AG09319 (cell line): ENCODE data around the gene PIGU.
"Not testable (repeated sequence)": the region's sequence is repeated elsewhere in the genome, so short reads cannot be mapped to it uniquely, and the experiment has no call there.

Source experiments
- DNase-seq: peaks from one replicate; pipeline ENCODE4 v3.0.0-alpha.2; 2010; ENCODE audit warnings: low read depth; ENCODE audit errors: extremely low read depth
- TF ChIP-seq, protein P1 (sequence below): IDR thresholded peaks from 2 replicates; pipeline ENCODE4 v1.5.1; 2011; ENCODE audit warnings: low read depth, mild to moderate bottlenecking, inconsistent platforms, low read length, moderate library complexity

The PIGU gene

DNA sequence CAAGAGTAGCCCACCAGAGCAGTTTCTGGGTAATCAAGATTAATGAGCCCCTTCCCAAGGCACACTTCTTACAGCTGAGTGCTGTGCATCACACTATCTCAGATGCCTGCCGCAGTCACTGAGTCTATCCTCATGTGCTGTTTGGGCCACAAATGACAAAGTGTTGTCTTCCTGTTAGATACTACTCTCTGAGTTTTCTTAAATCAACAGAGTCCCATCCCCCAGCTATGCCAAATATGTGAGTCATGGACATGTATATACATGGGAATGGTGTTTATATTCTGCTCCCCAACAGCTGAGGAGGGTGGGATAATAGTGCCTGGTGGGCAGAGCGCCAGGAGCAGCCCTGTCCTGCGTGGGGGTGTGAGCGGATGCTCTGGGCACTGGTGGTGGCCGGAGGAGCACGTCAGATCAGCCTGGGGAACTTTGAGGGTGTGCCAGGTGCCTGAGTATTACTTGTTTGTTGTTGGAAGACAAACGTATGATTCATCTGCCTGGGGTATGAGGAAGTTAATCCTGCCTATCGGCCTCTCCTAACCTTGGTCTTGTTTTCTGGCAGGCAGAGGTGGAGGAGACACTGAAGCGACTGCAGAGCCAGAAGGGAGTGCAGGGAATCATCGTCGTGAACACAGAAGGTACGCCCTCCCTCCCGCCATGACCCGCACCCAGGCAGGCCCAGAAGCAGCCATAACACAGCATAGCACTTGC, 151.0 kb downstream of the PIGU start:
- TF ChIP-seq, protein P1, sequence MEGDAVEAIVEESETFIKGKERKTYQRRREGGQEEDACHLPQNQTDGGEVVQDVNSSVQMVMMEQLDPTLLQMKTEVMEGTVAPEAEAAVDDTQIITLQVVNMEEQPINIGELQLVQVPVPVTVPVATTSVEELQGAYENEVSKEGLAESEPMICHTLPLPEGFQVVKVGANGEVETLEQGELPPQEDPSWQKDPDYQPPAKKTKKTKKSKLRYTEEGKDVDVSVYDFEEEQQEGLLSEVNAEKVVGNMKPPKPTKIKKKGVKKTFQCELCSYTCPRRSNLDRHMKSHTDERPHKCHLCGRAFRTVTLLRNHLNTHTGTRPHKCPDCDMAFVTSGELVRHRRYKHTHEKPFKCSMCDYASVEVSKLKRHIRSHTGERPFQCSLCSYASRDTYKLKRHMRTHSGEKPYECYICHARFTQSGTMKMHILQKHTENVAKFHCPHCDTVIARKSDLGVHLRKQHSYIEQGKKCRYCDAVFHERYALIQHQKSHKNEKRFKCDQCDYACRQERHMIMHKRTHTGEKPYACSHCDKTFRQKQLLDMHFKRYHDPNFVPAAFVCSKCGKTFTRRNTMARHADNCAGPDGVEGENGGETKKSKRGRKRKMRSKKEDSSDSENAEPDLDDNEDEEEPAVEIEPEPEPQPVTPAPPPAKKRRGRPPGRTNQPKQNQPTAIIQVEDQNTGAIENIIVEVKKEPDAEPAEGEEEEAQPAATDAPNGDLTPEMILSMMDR = no peak
- DNase-seq = peak; percentile 98

DNA sequence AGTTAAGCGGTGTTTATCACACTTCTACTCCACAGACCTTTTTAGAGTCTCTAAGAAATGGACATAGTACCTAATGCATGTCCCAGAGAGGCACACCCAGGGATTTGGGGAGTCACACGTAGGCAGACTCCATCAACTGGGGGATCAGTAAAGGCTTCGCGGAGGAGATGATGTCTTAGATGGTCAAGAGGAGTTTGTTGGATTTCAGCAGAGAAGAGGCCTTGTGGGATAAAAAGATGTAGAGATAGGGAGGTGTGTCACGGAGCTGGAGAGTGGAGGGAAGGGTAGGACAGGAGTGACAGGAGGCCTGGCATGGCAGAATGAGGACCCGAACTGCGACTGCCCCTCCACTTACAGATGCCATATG, 151.6 kb downstream of the PIGU start:
- no peak for DNase-seq
- TF ChIP-seq, protein P1 = no peak

DNA sequence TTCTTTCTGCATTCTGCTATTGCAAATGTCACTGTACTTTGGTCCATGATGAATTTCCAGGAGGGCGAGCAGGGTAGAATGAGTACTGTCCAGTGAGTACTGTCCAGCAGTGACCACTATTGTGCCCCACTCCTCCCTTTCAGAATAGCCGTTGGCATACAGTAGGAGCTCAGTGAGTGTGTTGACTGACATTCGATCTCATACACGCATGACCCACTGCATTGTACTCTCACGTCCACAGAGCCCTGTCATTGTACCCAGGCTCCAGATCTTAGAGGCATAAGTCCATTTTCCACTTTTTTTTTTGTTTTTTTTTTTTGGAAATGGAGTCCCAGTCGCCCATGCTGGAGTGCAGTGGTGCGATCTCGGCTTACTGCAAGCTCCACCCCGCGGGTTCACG, 152.5 kb downstream of the PIGU start:
- no peak for DNase-seq
- TF ChIP-seq, protein P1 = no peak

DNA sequence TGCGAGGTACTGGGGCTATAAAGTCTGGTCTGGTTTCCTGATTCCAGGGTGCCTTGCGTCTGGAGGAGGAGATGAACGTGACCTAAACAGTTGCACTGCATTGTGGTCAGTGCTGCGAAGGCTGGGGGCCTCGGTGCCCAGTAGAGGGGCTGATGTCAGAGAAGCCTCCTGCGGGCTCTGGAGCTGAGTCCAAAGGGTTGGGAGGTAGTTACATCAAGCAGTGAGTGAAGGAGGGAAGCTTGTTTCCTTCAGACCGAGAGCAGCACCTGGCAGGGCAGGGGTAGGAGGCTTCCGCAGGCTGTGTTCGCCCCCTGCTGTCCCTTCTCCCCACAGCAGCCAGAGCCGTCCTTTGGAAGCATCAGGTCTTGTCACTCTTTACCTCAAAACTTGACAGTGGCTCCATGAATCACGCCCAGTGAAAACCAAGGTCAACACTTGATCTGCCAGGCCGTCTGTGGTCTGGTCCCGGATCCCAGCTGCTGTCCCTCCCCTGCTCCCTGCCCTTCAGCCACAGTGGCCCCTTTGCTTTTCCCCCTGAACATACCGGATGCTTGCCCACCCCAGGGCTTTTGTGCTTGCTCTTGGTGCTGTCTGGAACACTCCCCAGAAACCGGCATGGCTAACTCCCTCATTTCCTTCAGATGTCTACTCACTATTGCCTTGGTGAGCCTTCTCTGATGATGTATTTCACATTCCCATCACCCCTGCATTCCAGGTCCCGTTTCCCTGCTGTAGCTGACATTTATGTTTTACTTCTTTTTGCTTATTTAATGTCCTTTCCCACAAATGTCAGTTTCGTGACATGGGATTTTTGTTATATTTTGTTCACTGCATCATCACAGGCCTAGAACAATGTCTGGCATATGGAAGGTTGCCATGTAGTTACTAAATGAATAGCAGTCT, 153.7 kb downstream of the PIGU start:
- DNase-seq = peak; percentile 62
- TF ChIP-seq, protein P1 = peak; percentile 56

DNA sequence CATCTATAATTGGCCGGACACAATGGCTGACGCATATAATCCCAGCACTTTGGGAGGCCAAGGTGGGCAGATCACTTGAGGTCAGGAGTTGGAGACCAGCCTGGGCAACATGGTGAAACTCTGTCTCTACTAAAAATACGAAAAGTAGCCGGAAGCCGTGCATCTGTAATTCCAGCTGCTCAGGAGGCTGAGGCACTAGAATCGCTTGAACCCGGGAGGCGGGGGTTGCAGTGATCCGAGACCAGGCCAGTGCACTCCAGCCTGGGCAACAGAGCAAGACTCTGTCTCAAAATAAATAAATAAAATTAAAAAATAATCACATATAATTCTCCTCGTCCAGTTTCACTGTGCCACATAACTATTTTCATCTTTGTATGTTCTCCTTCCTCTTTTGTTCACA, 157.1 kb downstream of the PIGU start:
- not testable (repeated sequence) for DNase-seq

DNA sequence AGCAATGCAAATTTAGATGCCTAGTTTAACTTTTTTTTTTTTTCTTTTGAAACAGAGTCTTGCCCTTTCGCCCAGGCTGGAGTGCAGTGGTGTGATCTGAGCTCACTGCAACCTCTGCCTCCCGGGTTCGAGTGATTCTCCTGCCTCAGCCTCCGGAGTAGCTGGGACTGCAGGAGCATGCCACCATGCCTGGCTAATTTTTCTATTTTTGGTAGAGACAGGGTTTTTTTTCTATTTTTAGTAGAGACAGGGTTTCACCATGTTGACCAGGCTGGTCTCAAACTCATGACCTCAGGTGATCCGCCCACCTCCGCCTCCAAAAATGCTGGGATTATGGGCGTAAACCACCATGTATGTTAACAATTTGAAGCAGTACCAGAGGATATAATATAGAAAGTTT, 158.0 kb downstream of the PIGU start:
- not testable (repeated sequence) for DNase-seq

DNA sequence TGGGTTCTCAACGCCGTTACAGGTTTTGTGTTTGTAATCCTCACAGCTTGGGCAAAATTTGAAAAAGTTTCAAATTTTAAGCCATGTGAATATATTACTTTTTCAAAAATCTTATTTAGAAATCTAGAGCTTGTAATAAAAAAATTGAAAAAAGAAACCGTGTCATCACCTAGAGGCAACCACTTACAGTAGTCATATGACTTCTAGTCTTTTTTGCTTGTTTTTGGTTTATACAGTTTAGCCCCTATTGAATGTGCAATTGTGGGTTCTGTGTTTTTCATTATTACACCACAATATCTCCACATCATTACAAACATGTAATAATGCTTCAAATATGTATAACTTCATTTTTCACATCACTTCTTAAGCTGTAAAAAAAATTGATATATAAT, 159.8 kb downstream of the PIGU start:
- no peak for DNase-seq
- TF ChIP-seq, protein P1 = no peak

DNA sequence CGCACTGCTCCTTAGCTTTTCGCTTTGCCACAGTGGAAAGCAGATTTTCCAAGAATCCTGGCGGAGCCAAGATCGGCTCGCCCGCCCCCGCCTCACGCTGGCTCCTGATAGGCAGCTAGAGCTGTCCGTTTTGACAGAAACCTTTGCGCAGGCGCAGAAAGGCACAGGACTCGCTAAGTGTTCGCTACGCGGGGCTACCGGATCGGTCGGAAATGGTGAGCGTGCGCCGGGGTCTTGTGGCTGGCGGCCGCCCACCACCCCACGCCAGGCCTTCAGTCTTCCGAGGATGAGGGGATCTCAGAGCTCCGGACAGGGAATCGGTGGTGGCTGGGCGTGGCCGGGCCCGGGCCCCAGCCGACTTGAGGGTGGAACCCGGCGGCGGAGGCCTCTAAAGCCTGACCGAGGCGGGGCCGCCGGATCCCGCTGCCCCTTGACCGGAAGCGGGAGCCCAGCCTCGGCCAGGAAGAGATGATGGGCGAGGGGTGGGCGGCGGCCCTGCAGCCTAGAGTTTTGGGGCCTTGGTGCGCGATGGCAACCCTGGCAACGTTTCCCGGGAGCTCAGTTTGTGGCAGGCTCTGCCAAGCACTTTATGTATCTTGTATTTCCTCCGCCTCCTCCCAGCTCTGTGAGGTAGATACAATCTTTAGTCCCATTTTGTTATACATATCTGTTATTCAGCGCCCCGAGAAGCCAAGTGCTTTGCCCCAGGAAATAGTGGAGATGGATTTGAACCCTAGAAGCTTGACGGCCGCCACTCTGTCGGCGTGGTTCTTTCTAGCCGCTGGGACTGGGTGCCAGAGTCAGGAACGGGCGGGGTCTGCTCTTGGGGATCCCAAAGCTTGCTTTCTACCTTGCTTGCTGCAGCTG, 160.4 kb downstream of the PIGU start, which contains the start of gene DYNLRB1:
TSS of gene DYNLRB1 (plus strand) at position 176 of the 867 bp plus-strand sequence. CDS start at position 213, 37 bp downstream.
- TF ChIP-seq, protein P1 = no peak
- DNase-seq = peak; percentile 96
